GM21381 (cell line): ENCODE data around the gene ENTREP3.

Experiments used
- ATAC-seq: cut with Tn5 transposase; IDR thresholded peaks from one replicate; pipeline ENCODE4 v1.9.1; 2021; ENCODE audit warnings: mild to moderate bottlenecking, moderate library complexity; ENCODE audit not compliant: unreplicated experiment

The ENTREP3 gene

DNA sequence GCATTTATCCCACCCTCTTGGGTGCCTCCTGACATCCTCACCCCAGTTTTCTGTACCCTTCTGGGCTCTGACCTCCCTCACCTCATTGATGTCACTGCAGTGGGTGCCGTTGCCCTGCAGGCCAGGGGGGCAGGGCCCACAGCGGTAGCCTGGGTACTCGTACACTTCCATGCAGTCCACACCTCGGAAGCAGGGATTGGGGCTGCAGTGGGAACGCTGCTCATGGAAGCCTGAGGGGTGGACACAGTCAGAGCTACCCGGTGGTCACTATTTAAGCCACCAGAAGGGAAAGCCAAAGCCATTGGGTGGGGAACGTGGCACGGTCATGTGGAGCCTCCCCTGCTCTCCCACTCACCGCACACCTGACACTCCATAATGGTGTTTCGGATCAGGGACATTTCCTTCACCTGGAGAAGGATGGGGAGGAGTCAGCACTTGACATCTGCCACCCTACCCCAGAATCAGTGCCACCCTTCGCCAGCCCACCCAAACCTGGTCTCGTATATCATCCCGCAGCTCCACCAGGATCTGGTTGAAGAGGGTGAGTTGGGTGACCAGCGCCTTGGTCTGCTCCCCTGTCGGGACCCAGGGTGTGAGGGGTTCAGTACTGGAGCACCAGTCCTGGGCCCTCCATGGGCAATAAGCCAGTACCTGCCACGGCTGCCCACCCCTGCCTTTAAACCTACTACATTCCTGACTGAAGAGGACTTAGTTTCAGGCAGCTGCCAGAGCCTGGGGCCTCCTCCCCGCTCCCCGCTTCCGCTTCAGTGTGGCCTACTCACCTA lies 52.4 kb downstream of the ENTREP3 start:
- no peak for ATAC-seq

DNA sequence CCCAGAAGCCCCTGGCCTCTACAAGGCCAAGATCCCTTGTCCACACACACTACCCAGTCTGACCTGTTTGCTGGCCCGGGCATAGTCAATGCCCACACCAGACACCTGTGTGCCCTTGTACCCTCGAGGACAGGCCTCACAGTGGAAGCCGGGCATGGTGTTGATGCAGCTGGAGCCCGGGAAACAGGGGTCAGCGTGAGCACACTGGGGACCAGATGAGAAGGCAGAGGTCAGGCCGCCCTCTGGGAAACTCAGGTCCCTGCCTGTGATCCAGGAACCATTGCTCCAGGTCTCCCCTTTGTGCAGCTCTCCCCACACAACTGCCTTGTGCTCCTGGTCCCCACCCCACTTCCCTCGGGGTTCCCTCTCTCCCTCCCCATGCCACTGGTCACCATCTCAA lies 53.1 kb downstream of the ENTREP3 start:
- no peak for ATAC-seq

DNA sequence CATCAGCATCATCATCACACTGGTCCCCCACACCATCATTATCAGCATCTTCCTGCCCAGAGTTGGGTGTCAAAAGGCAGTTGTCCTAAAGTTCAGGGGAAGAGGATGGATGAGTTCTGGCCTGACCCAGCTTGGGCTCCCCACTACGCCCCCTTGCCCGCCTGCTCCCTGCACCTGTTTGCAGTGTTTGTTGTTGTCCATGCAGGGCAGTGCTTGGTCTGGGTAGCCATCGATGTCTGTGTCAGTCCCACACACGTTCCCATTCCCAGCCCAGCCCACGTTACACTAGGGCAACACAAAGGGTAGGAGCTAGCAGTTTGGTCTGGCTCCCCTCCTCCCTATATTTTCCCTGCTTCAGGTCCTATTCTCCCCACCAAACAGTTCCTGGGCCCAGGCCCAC lies 54.4 kb downstream of the ENTREP3 start:
- no peak for ATAC-seq

DNA sequence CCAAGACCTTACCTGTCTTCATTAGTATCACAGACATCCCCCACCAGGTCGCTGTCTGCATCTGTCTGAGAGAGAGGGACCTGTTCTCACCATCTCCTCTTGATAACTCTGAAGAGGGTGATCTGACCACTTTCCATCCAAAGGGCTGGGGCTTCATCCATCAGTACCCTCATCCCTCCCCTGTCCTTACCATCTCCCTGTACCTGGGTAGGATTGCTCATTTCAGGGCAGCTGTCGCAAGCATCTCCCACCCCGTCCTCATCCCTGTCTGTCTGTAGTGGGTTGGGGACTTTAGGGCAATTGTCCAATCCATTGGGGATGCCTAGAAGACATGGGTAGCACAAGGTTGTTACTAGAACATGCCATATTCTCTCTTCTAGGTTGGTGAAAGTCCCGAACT lies 55.5 kb downstream of the ENTREP3 start:
- ATAC-seq, result no peak

DNA sequence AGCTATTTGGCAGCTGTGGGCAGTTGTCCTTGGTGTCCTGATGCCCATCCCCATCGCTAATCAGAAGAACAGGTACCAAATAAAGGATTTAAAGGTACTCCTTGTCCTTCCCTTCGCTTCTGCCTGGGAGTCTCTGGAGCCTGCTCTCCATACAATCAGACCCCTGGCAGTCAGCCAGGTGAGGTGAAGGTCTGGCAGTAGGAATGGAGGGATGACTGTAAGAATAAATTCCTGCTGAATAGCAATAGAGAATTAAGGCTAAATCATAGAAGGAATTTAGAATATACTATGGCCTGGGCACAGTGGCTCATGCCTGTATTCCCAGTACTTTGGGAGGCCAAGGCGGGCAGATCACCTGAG lies 56.8 kb downstream of the ENTREP3 start:
- ATAC-seq, result no peak

DNA sequence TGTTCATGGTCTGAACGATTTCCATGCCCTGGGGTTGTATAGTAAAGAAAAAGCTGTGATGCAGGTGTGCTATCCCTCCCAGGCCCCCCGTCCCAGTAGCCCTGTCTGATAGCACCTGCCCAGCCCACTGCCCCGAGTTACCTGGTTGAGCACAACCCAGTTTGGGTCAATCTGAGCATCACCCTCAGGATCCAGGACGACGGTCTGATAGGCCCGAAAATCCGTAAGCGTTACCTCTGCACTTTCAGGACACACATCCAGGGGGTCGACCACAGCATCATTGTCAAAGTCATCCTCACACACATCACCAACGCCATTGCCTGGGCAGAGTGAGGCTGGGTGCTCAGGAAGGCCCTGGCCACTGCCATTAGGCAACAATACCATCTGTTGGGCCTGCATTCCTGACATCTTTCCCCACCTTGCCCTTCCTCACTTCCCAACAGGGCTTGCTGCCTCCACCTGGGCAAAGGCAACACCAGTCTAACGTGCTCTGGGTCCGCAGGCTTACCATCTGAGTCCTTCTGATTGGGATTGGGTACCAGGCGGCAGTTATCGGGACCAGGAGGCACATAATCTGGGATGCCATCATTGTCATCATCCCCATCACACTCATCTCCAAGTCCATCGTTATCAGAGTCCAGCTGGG lies 57.3 kb downstream of the ENTREP3 start:
- ATAC-seq, result no peak
